HCT116 (cell line): ENCODE results near the gene POLDIP2. TPM values are rescaled to one million over a fixed set of nuclear protein-coding genes. Genes with fewer than 3 reads are reported as not detected.

ENCODE experiments used
- ATAC-seq: fragments of 200-7000 bp; cut with Tn5 transposase; 2 replicates; pipeline ENCODE4 v1.9.1; 2020; ENCODE audit warnings: mild to moderate bottlenecking, moderate library complexity
- Bru-seq: library from RNA; stranded (reverse); fragments of 400-500 nt; gene quantifications from one replicate; lab custom pipeline; 2021; lab: Mats Ljungman, UMichigan
- BruChase-seq, 2 experiments: library from RNA; stranded (reverse); fragments of 400-500 nt; gene quantifications; one replicate each; lab custom pipeline; 2021; lab: Mats Ljungman, UMichigan
- BruUV-seq: library from RNA; stranded (reverse); fragments of 400-500 nt; replicated peaks from 2 replicates; lab custom pipeline; 2021; lab: Mats Ljungman, UMichigan
- CTCF ChIA-PET: fragments of 300-600 bp; sonication (Branson Sonifier 250); formaldehyde crosslinking; loops from one replicate; lab custom pipeline; 2021; ENCODE audit warnings: antibody characterized with exemption; lab: Charles Lee
- POLR2A ChIA-PET: fragments of 300-600, 350-600 bp; sonication (Branson Sonifier 250); formaldehyde crosslinking; loops from one replicate; lab custom pipeline; 2021; ENCODE audit warnings: antibody characterized with exemption; lab: Charles Lee
- RAD21 ChIA-PET, 2 experiments: fragments of 300-600 bp; sonication (Branson Sonifier 250); formaldehyde crosslinking; loops; one replicate each; lab custom pipeline; 2023; ENCODE audit warnings: low total read pairs in 2 of 2; ENCODE audit not compliant: uncharacterized antibody in 2 of 2, unreplicated experiment in 2 of 2, low non-redundant PET in 1 of 2; lab: Charles Lee
- DNase-seq: peaks from one replicate; pipeline ENCODE4 v3.0.0-alpha.2; 2010; ENCODE audit warnings: low read depth, low spot score
- H2AFZ ChIP-seq: fragments of 200-600 bp; shearing (Covaris generic), sonication (generic); 2 replicates; pipeline ENCODE4 v1.6.1; 2017; ENCODE audit warnings: low read depth, mixed run types, mixed read lengths, antibody characterized with exemption, low read length; ENCODE audit not compliant: poor library complexity, severe bottlenecking
- H3K27ac ChIP-seq: 2 replicates; pipeline ENCODE4 v1.5.1; 2012; ENCODE audit warnings: low read depth, low read length
- H3K27me3 ChIP-seq: fragments of 200-600 bp; sonication (generic); 2 replicates; pipeline ENCODE4 v1.6.1; 2016; ENCODE audit warnings: mixed run types, low read length, mixed read lengths; ENCODE audit not compliant: insufficient read depth
- H3K36me3 ChIP-seq, 2 experiments: fragments of 200-500 bp in 1 of 2; fragments of 200-600 bp in 1 of 2; sonication (Bioruptor generic) in 1 of 2; sonication (generic) in 1 of 2; 2 replicates each; pipeline versions ENCODE4 v1.5.1 to v1.6.1; 2014 to 2016; ENCODE audit warnings: low read length in 2 of 2, inconsistent platforms in 1 of 2, mixed read lengths in 1 of 2, mixed run types in 1 of 2; ENCODE audit not compliant: insufficient read depth in 2 of 2, control insufficient read depth in 1 of 2
- H3K4me1 ChIP-seq, 2 experiments: fragments of 200-600 bp in 1 of 2; sonication (generic) in 1 of 2; 2 replicates each; pipeline versions ENCODE4 v1.5.1 to v1.6.1; 2012 to 2017; ENCODE audit warnings: low read length in 2 of 2, inconsistent platforms in 1 of 2, mild to moderate bottlenecking in 1 of 2, mixed read lengths in 1 of 2, mixed run types in 1 of 2, moderate library complexity in 1 of 2; ENCODE audit not compliant: insufficient read depth in 2 of 2, control insufficient read depth in 1 of 2
- H3K4me2 ChIP-seq: fragments of 200-600 bp; sonication (generic); 2 replicates; pipeline ENCODE4 v1.6.1; 2017; ENCODE audit warnings: mixed run types, low read length, mixed read lengths
- H3K4me3 ChIP-seq, 2 experiments: fragments of 200-600 bp in 1 of 2; sonication (generic) in 1 of 2; replicated peaks in 1 of 2; 2 replicates each; pipeline ENCODE4 v1.5.1; 2011 to 2016; ENCODE audit warnings: low read length in 2 of 2, control low read depth in 1 of 2, low read depth in 1 of 2, mild to moderate bottlenecking in 1 of 2, mixed read lengths in 1 of 2, mixed run types in 1 of 2
- H3K79me2 ChIP-seq: fragments of 200-600 bp; sonication (generic); 2 replicates; pipeline ENCODE4 v1.6.1; 2017; ENCODE audit warnings: mild to moderate bottlenecking, mixed run types, low read length, moderate library complexity, mixed read lengths; ENCODE audit not compliant: insufficient read depth
- H3K9ac ChIP-seq: fragments of 200-600 bp; sonication (generic); 2 replicates; pipeline ENCODE4 v1.6.1; 2016; ENCODE audit warnings: low read length, mixed read lengths
- H3K9me2 ChIP-seq: fragments of 200-600 bp; sonication (generic), shearing (Covaris generic); 2 replicates; pipeline ENCODE4 v1.6.1; 2017; ENCODE audit warnings: mixed run types, mild to moderate bottlenecking, moderate library complexity; ENCODE audit not compliant: insufficient read depth
- H3K9me3 ChIP-seq, 2 experiments: fragments of 200-500 bp in 1 of 2; fragments of 200-600 bp in 1 of 2; sonication (Bioruptor generic) in 1 of 2; sonication (generic) in 1 of 2; 2 replicates each; pipeline ENCODE4 v1.6.1; 2014 to 2017; ENCODE audit warnings: low read length in 2 of 2, mixed read lengths in 2 of 2, inconsistent platforms in 1 of 2, low read depth in 1 of 2, mild to moderate bottlenecking in 1 of 2, mixed run types in 1 of 2, moderate library complexity in 1 of 2; ENCODE audit not compliant: control insufficient read depth in 1 of 2, insufficient read depth in 1 of 2
- H4K20me1 ChIP-seq: fragments of 200-600 bp; sonication (generic), shearing (Covaris generic); 2 replicates; pipeline ENCODE4 v1.6.1; 2017; ENCODE audit warnings: mixed run types, mild to moderate bottlenecking, moderate library complexity; ENCODE audit not compliant: insufficient read depth
- CBX3 ChIP-seq: IDR thresholded peaks from 2 replicates; pipeline ENCODE4 v1.6.1; 2012; ENCODE audit warnings: low read depth
- EGR1 ChIP-seq: IDR thresholded peaks from 2 replicates; pipeline ENCODE4 v1.6.1; 2012; ENCODE audit warnings: low read depth
- ELF1 ChIP-seq: IDR thresholded peaks from 2 replicates; pipeline ENCODE4 v1.6.1; 2012; ENCODE audit warnings: low read depth, borderline replicate concordance
- EZH2 ChIP-seq: fragments of 200-600 bp; sonication (generic); IDR thresholded peaks from 2 replicates; pipeline ENCODE4 v1.6.1; 2017; ENCODE audit warnings: antibody characterized with exemption, mixed run types
- EZH2phosphoT487 ChIP-seq: fragments of 200-600 bp; IDR thresholded peaks from 2 replicates; pipeline ENCODE4 v1.6.1; 2018; ENCODE audit warnings: antibody characterized with exemption, borderline replicate concordance
- POLR2AphosphoS5 ChIP-seq: IDR thresholded peaks from 2 replicates; pipeline ENCODE4 v1.6.1; 2011; ENCODE audit warnings: mild to moderate bottlenecking, low read depth, low read length, moderate library complexity
- REST ChIP-seq: IDR thresholded peaks from 2 replicates; pipeline ENCODE4 v1.6.1; 2012; ENCODE audit warnings: low read depth
- SIN3A ChIP-seq: IDR thresholded peaks from 2 replicates; pipeline ENCODE4 v1.6.1; 2012; ENCODE audit warnings: low read depth
- SP1 ChIP-seq: IDR thresholded peaks from 2 replicates; pipeline ENCODE4 v1.6.1; 2012; ENCODE audit warnings: low read depth
- SRF ChIP-seq: IDR thresholded peaks from 2 replicates; pipeline ENCODE4 v1.6.1; 2012; ENCODE audit warnings: low read depth
- TCF7L2 ChIP-seq: IDR thresholded peaks from 2 replicates; pipeline ENCODE4 v1.7.0; 2011; ENCODE audit warnings: borderline replicate concordance, inconsistent platforms; ENCODE audit not compliant: insufficient read depth, insufficient read length; ENCODE audit errors: extremely low read depth
- YY1 ChIP-seq: IDR thresholded peaks from 2 replicates; pipeline ENCODE4 v1.6.1; 2011; ENCODE audit warnings: low read length, low read depth, moderate library complexity, mild to moderate bottlenecking; ENCODE audit not compliant: insufficient replicate concordance; ENCODE audit errors: extremely low read depth
- ZBTB33 ChIP-seq: IDR thresholded peaks from 2 replicates; pipeline ENCODE4 v1.6.1; 2011; ENCODE audit warnings: mild to moderate bottlenecking, low read length, moderate library complexity; ENCODE audit not compliant: insufficient replicate concordance; ENCODE audit errors: extremely low read depth
- ZNF274 ChIP-seq: fragments of 200-500 bp; sonication (Bioruptor generic); IDR thresholded peaks from 2 replicates; pipeline ENCODE4 v1.6.1; 2014; ENCODE audit warnings: mild to moderate bottlenecking, low read depth, low read length, inconsistent platforms
- intact Hi-C: fragments of 100-400 bp; cut with micrococcal nuclease; formaldehyde crosslinking; loops from 2 replicates; pipeline ENCODE4 v1.10.0; 2022
- long read RNA-seq: library from polyadenylated mRNA; unstranded; transcript quantifications from one replicate; pipeline ENCODE4 v2.0.0, GENCODE V29; 2021; ENCODE audit not compliant: unreplicated experiment
- polyA plus RNA-seq: library from polyadenylated mRNA; unstranded; fragments of >200 nt; gene quantifications from 2 replicates; pipeline ENCODE4 v1.2.1, GENCODE V29; 2012; ENCODE audit warnings: missing spikeins
- total RNA-seq: library from RNA; stranded (reverse); gene quantifications from one replicate; pipeline ENCODE4 v1.2.1, GENCODE V29; 2021; ENCODE audit not compliant: unreplicated experiment
- TF ChIP-seq, protein P1 (sequence below), 3 experiments: fragments of 200-600 bp in 1 of 3; sonication (generic) in 1 of 3; IDR thresholded peaks in 2 of 3; conservative IDR thresholded peaks in 1 of 3; 2 replicates each; pipeline ENCODE4 v1.5.1; 2012 to 2017; ENCODE audit warnings: low read depth in 2 of 3, low read length in 2 of 3, antibody characterized with exemption in 1 of 3, borderline replicate concordance in 1 of 3, control low read depth in 1 of 3, mild to moderate bottlenecking in 1 of 3, mixed read lengths in 1 of 3, mixed run types in 1 of 3, moderate library complexity in 1 of 3; ENCODE audit not compliant: insufficient read depth in 1 of 3

The POLDIP2 gene
- total RNA-seq (78.0 TPM), Bru-seq, nascent RNA (percentile 78 among the genes with signal in this experiment), BruChase-seq, experiment 1, labeled RNA remaining after a 6-hour chase (percentile 90 among the genes with signal in this experiment), BruChase-seq, experiment 2, labeled RNA remaining after a 2-hour chase (percentile 81 among the genes with signal in this experiment)
- polyA plus RNA-seq, result 58.6 and 65.7 TPM in 2 replicates
- long read RNA-seq, transcript POLDIP2-201 (11 exons, 2,121 nt), result major isoform, 188 of 226 reads
- long read RNA-seq, partial matches to known transcripts, result 25 of 226 reads
- long read RNA-seq, other reads (novel, unspliced or antisense), result 13 of 226 reads

DNA sequence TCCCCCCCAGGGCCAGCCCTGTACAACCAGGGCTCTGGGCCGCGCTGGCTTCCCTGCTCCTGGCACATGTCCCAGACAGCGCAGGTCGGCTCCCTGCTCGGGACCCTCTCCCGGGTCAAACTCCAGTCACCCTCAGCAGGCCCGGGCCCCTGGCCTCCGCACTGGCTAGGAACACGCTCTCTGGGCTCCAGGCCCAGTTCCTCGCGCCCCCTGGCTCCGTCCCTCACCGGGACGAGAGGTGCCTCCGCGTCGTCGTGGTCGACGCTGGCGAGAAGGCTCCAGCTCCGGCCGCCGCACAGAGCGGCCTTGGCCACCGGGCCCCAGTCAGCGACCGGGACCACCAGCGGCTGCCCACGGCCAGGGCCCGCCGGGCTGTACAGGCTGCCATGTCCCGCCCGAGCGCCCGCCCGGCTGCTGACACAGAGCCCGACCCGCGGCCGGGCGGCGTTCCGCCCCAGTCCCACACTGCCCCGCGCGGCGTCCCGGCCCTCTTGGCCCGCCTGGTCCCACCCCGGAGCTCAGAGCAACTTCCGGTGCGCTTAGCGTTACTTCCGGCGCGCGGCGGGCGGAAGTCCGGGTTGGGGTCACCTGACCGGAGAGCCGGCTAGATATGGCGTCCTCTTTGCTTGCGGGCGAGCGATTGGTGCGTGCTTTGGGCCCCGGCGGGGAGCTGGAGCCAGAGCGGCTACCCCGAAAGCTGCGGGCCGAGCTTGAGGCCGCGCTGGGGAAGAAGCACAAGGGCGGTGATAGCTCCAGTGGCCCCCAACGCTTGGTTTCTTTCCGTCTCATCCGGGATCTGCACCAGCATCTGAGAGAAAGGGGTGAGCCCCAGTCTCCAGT, at the start of gene POLDIP2:
Gene POLDIP2, minus strand, starts transcription at position 467 of the 840 bp plus-strand sequence. Its CDS starts 79 bp downstream, at position 388.
- intact Hi-C loops, result no loop called here
- H3K27me3 ChIP-seq, result no peaks in the 10 kb centered on the region
- ChIA-PET CTCF (interaction anchor here (1.1 to 1.6 kb wide), 2 partner anchors 22 to 60 kb away, joined by 5 to 6 read pairs; partner anchors contain the start of genes IFT20 and TNFAIP1), POLR2A (interaction anchor here (0.6 to 4.4 kb wide), 6 partner anchors 10 to 59 kb away, joined by 3 to 26 read pairs (median 4); partner anchors contain the start of genes IFT20, TNFAIP1 and VTN), RAD21 (interaction anchor here (0.9 to 2.4 kb wide), 2 partner anchors 22 kb away, joined by 3 to 9 read pairs; partner anchors contain the start of genes IFT20 (in 2 of the 2) and TNFAIP1 (in 2 of the 2))
- no peaks in the 10 kb centered on the region for H4K20me1 ChIP-seq
- H3K79me2 ChIP-seq, result peaks cover 46% of the 10 kb centered on the region
- H2AFZ ChIP-seq, result no peak within 1 kb of the TSS
- peak within 1 kb of the TSS; percentile 99 for H3K9ac ChIP-seq
- H3K4me2 ChIP-seq, result peak within 1 kb of the TSS; percentile 74
- ATAC-seq, result peak; percentile 98
- peaks cover 28 to 38% of the 10 kb centered on the region in 2 experiments for H3K36me3 ChIP-seq
- DNase-seq, result peak; percentile 79
- peak within 1 kb of the TSS; percentile 83 for H3K27ac ChIP-seq
- peak within 1 kb of the TSS; percentile 72 to 93 for H3K4me3 ChIP-seq
- peaks cover 16 to 18% of the 10 kb centered on the region in 2 experiments; a peak in 3 of 4 replicates for H3K4me1 ChIP-seq
- H3K9me3 ChIP-seq, result no peaks in the 10 kb centered on the region
- BruUV-seq, result no TSS peak
- no peaks in the 10 kb centered on the region for H3K9me2 ChIP-seq
- TF ChIP-seq TCF7L2 (peak; percentile 7), EGR1 (peak; percentile 46), ELF1 (peak; percentile 87), EZH2 (no peak), POLR2AphosphoS5 (peak; percentile 97), CBX3 (peak; percentile 43), SP1 (peak; percentile 69), YY1 (peak; percentile 92), REST (no peak), ZNF274 (no peak), ZBTB33 (no peak), EZH2phosphoT487 (no peak), SIN3A (peak; percentile 76), SRF (peak; percentile 91)
- TF ChIP-seq, protein P1, sequence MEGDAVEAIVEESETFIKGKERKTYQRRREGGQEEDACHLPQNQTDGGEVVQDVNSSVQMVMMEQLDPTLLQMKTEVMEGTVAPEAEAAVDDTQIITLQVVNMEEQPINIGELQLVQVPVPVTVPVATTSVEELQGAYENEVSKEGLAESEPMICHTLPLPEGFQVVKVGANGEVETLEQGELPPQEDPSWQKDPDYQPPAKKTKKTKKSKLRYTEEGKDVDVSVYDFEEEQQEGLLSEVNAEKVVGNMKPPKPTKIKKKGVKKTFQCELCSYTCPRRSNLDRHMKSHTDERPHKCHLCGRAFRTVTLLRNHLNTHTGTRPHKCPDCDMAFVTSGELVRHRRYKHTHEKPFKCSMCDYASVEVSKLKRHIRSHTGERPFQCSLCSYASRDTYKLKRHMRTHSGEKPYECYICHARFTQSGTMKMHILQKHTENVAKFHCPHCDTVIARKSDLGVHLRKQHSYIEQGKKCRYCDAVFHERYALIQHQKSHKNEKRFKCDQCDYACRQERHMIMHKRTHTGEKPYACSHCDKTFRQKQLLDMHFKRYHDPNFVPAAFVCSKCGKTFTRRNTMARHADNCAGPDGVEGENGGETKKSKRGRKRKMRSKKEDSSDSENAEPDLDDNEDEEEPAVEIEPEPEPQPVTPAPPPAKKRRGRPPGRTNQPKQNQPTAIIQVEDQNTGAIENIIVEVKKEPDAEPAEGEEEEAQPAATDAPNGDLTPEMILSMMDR (IDR thresholded peaks at IDR 0.05 in 2 of 3, conservative IDR thresholded peaks at IDR 0.05 in 1 of 3; ENCODE audit: borderline replicate concordance in 1 of 3, insufficient read depth in 1 of 3, low read depth in 2 of 3, low read length in 2 of 3), result no peak
